ENCODE results near the gene MCF2L. TPM values are rescaled to one million over a fixed set of nuclear protein-coding genes. Genes with fewer than 3 reads are reported as not detected.

Gene MCF2L
- total and polyA plus RNA-seq, 2 experiments from 2014 or later, result 27.6 to 38.6 TPM

DNA sequence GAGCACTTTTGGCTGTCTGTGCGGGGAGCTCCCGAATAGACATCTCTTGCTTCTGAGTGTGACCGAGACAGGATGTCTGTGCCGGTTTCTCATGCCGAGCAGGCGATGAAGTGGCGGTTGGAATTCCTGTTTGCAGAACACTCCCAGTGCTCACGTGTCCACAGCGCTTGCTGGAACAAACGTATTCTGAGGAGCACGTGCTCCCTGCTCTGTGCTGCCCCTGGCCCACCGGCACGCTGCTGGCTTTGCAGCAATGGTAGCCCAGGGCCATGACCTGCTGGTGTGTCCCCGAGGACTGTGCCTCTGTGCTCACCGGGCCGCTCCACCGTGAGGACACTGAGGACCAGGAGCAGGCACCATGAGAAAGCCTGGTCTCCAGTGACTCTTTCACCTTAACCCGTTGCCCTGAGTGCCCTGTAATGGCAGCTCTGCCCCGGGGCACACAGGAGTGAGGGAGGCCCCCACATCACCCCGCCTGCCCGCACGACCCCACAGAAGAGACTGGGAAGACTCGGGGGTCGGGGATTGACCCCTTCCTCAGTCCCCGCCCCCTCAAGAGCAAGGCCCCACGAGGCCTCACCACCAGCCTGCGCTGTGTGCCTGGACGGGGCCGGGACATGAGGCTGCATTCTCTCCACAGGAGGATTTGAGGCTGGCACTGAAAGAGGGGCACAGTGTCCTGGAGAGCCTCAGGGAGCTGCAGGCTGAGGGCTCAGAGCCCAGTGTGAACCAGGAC, 96.6 kb downstream of the MCF2L start:
- Histone ChIP-seq H3K36me3 (no peaks in the 10 kb centered on the region), H3K4me3 (no peak overlapping the region), H3K4me1 (ENCODE audit: low read depth) (no peaks in the 10 kb centered on the region), H3K9me3 (ENCODE audit: low read depth) (no peaks in the 10 kb centered on the region), H3K27me3 (no peaks in the 10 kb centered on the region), H3K27ac (no peak overlapping the region)
- TF ChIP-seq, protein P1, sequence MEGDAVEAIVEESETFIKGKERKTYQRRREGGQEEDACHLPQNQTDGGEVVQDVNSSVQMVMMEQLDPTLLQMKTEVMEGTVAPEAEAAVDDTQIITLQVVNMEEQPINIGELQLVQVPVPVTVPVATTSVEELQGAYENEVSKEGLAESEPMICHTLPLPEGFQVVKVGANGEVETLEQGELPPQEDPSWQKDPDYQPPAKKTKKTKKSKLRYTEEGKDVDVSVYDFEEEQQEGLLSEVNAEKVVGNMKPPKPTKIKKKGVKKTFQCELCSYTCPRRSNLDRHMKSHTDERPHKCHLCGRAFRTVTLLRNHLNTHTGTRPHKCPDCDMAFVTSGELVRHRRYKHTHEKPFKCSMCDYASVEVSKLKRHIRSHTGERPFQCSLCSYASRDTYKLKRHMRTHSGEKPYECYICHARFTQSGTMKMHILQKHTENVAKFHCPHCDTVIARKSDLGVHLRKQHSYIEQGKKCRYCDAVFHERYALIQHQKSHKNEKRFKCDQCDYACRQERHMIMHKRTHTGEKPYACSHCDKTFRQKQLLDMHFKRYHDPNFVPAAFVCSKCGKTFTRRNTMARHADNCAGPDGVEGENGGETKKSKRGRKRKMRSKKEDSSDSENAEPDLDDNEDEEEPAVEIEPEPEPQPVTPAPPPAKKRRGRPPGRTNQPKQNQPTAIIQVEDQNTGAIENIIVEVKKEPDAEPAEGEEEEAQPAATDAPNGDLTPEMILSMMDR (IDR thresholded peaks at IDR 0.05; ENCODE audit: low read depth, low read length), result no peak
- no peak for DNase-seq (ENCODE audit: low read depth in 1 of 2, low spot score in 1 of 2)

DNA sequence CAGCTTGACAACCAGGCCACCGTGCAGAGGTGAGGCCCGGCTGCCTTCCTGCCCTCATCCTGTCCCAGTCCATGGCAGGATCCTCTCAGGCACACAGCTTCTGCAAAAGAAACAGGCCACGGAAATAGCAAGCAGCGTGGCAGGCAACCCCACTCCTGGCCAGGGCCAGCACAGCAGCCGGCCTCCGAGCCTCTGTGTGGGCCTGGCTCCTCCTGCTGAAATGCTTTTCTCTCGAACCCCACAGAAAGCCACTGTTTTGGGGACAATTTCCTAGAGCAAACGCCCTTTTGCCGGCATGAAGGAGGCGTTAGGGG, 97.1 kb downstream of the MCF2L start:
- no peak for DNase-seq (ENCODE audit: low read depth in 1 of 2, low spot score in 1 of 2)
- no peaks in the 10 kb centered on the region for H3K4me1 ChIP-seq (ENCODE audit: low read depth)
- no peak overlapping the region for H3K27ac ChIP-seq
- H3K9me3 ChIP-seq (ENCODE audit: low read depth), result no peaks in the 10 kb centered on the region
- TF ChIP-seq, protein P1 (IDR thresholded peaks at IDR 0.05; ENCODE audit: low read depth, low read length), result no peak
- no peak overlapping the region for H3K4me3 ChIP-seq
- no peaks in the 10 kb centered on the region for H3K27me3 ChIP-seq
- H3K36me3 ChIP-seq, result no peaks in the 10 kb centered on the region

DNA sequence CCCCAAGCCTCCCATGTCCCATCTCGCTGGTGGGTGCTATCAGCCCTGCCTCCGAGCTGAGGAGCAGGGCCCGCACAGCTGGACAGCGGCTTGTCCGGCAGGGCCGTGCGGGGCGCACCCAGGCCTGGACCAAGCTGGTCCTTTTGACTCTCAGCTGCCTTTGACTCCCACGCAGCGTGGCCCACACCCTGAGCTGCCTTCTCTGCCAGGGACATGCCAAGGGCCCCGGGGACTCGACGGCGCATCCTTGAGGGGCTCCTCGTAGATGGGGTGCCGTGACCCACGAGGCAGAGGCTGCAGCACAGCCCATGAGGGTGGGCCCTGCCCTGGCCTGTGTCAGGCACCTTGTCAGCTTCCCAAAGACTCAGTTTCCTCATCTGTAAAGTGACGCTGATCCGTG, 97.7 kb downstream of the MCF2L start:
- DNase-seq (ENCODE audit: low read depth in 1 of 2, low spot score in 1 of 2), result no peak
- Histone ChIP-seq H3K27me3 (no peaks in the 10 kb centered on the region), H3K27ac (no peak overlapping the region), H3K4me1 (ENCODE audit: low read depth) (no peaks in the 10 kb centered on the region), H3K9me3 (ENCODE audit: low read depth) (no peaks in the 10 kb centered on the region), H3K36me3 (no peaks in the 10 kb centered on the region), H3K4me3 (no peak overlapping the region)
- TF ChIP-seq, protein P1 (IDR thresholded peaks at IDR 0.05; ENCODE audit: low read depth, low read length), result no peak

DNA sequence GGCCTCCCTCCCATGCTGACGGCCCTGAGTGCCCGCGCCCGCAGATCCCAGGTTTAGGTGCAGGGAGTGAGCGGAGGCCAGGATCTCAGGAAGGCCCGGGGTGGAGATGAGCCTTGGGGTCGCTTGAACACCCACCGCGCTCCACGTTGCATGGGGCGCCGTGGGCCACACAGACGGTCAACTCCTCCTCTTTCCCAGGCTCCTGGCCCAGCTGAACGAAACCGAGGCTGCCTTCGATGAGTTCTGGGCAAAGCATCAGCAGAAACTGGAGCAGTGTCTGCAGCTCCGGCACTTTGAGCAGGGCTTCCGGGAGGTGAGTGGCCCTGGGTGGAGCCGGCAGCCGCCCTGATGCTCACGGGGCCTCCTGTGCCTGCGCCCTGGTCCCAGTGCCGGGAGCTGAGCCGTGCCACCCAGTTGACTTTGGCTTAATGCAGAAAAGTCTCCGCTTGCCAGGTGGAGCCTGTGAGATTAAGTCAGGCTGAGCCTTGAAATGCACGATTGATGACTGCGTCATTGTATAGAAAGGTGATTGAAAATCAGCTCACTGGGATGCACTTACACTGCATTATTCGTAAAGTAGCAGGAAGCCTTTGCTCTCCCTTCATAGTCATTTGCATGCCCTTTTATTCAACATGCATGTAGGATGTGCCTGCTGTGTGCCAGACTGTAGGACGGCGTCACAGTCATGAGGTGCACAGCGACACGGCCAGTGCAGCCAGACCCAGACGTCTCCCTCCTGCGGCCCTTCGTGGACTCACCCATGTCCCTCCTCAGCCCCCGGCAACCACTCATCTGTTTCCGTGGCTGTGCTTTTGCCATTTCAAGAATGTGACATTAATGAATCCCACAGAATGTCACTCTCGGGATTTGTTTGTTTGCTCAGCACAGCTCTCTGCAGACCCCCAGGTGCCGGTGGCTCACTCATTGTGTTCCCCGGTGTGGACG, 101.1 kb downstream of the MCF2L start:
- Histone ChIP-seq H3K4me1 (ENCODE audit: low read depth) (no peaks in the 10 kb centered on the region), H3K27me3 (no peaks in the 10 kb centered on the region), H3K36me3 (no peaks in the 10 kb centered on the region), H3K4me3 (no peak overlapping the region), H3K9me3 (ENCODE audit: low read depth) (no peaks in the 10 kb centered on the region), H3K27ac (no peak overlapping the region)
- DNase-seq (ENCODE audit: low read depth in 1 of 2, low spot score in 1 of 2), result no peak
- TF ChIP-seq, protein P1 (IDR thresholded peaks at IDR 0.05; ENCODE audit: low read depth, low read length), result no peak

DNA sequence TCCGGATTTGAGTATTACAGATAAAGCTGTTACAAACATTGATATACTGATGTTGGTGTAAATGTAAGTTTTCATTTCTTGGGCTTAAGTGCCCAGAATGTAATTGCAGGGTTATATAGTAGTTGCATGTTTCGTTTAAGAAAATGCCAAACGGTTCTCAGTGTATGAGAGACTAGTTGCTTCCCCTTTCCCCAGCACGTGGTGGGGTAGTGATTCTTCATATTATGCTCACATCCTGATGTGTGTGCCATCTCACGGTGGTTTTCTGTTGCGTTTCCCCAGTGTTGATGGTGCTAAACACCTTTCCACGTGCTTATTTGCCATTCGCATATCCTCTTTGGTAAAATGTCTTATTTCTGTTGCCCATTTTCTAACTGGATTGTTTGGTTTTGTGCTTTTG, 101.8 kb downstream of the MCF2L start:
- Histone ChIP-seq H3K27ac (no peak overlapping the region), H3K36me3 (no peaks in the 10 kb centered on the region), H3K4me3 (no peak overlapping the region), H3K9me3 (ENCODE audit: low read depth) (no peaks in the 10 kb centered on the region), H3K4me1 (ENCODE audit: low read depth) (no peaks in the 10 kb centered on the region), H3K27me3 (no peaks in the 10 kb centered on the region)
- TF ChIP-seq, protein P1 (IDR thresholded peaks at IDR 0.05; ENCODE audit: low read depth, low read length), result no peak
- DNase-seq (ENCODE audit: low read depth in 1 of 2, low spot score in 1 of 2), result no peak
